ENCODE data around the gene SPRED2.

SPRED2 gene, protein sequence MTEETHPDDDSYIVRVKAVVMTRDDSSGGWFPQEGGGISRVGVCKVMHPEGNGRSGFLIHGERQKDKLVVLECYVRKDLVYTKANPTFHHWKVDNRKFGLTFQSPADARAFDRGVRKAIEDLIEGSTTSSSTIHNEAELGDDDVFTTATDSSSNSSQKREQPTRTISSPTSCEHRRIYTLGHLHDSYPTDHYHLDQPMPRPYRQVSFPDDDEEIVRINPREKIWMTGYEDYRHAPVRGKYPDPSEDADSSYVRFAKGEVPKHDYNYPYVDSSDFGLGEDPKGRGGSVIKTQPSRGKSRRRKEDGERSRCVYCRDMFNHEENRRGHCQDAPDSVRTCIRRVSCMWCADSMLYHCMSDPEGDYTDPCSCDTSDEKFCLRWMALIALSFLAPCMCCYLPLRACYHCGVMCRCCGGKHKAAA

DNA sequence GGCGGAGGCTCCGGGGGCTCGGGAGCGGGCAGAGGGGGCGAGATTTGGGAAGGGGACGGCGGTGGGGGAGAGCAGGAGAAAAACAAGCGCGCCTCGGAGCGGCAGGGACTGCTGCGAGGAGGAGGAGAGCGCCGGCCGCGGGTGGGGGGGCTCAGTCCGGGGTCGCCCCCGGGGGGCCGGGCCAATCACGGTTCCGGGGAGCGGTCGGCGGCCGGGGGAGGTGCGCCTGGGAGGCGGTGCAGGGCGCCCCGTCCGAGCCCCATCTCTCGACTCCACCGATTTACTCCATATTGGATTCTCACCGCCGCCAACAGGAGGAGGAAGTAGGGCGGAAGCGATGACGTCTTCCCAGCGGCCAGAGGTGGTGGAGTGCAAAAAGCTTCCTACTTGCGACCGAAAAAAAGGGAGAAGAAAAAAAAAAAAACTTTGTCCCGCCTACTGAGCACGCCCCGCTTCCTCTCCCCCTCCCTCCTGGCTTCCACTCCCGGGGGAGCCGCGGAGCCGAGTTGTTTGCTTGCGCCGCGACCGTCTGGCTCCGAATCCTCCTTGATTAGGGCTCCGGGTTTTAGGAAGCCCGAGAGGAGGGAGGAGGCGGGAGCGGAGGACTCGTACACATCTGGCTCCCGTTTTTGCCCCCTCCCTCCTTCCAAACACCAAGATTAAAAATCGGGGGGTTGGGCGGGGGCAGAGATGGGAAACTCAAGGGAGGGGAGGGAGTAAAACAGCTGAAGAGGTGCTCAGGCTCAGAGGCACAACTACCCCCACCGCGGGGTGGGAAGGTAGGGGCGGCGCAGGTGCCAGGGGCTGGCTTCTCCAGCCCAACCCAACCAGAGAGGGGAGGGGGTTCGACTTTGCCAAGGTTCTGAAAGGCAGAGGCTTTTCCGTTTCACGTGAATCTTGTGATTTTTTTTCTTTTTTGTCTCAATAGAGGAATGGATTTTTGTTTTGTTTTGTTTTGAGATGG, at the start of gene SPRED2:
Gene SPRED2, minus strand, starts transcription at position 373 of the 964 bp plus-strand sequence. CDS start 612 bp downstream, outside the sequence.
- DNase-seq: peak; percentile 97

GRCh38 chr2:65481961-65482360, 49.6 kb upstream of the SPRED2 start:
- DNase-seq: no peak

GRCh38 chr2:65479524-65479923, 47.1 kb upstream of the SPRED2 start:
- DNase-seq: no peak

- no peak for DNase-seq
Observed at GRCh38 chr2:65478498-65479135, 46.2 kb upstream of the SPRED2 start.

- DNase-seq: peak; percentile 37
Observed at GRCh38 chr2:65477590-65477989, 45.2 kb upstream of the SPRED2 start.

DNA sequence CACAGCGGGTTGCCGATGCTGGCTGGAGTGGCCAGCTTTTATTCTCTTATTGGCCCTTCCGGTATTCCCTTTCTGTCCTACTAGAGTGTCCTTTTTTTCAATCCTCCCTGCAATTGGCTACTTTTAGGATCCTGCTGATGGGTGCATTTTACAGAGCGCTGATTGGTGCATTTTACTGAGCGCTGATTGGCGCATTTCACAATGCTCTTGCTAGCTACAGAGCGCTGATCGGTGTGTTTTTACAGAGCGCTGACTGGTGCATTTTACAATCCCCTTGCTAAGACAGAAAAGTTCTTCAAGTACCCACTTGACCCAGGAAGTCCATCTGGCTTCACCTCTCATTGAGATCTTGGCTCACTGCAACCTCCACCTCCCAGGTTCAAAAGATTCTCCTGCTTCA, 44.4 kb upstream of the SPRED2 start:
- DNase-seq: no peak

GRCh38 chr2:65475000-65475399, 42.6 kb upstream of the SPRED2 start:
- DNase-seq: no peak

- DNase-seq: no peak
Observed at GRCh38 chr2:65473045-65473444, 40.6 kb upstream of the SPRED2 start.

GRCh38 chr2:65471409-65471808, 39.0 kb upstream of the SPRED2 start:
- no peak for DNase-seq

DNA sequence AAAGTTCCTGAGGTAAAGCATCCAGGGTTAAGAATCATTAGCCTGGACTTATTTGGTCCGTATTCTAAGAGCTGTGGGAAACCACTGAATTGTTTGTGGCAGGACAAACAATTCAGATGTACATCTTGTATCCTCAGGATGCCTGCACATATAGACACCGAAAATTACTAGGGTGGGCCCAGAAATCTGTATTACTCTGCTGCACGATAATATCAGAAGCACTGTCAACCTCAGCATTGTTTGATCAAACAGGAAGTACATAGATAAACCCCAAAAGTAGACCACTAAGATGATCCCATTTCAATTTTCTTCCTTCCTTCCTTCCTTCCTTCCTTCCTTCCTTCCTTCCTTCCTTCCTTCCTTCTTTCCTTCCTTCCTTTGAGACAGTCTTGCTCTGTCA, 34.2 kb upstream of the SPRED2 start:
- DNase-seq: no peak

DNA sequence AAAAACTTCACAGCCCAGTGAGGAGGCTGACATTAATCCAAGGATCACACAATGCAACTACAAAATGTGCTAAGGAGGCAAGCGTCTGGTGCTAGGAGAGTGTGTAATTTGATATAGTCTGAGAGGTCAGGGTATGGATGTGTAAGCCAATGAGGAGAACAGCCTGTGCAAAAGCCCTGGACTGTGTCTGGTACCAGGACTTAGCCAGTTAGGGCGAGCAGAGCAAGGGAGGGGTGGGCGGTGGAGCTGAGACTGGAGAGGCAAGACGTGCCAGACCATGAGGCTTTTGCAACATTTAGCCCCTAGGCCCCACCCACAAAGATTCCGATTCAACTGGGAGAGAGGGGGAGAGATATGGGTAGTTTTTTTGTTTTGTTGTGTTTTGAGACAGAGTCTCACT, 33.5 kb upstream of the SPRED2 start:
- no peak for DNase-seq

- no peak for DNase-seq
Observed at GRCh38 chr2:65465124-65465523, 32.7 kb upstream of the SPRED2 start.

- DNase-seq: no peak
Observed at GRCh38 chr2:65464604-65465003, 32.2 kb upstream of the SPRED2 start.

- no peak for DNase-seq
Observed at GRCh38 chr2:65458999-65459398, 26.6 kb upstream of the SPRED2 start.

DNA sequence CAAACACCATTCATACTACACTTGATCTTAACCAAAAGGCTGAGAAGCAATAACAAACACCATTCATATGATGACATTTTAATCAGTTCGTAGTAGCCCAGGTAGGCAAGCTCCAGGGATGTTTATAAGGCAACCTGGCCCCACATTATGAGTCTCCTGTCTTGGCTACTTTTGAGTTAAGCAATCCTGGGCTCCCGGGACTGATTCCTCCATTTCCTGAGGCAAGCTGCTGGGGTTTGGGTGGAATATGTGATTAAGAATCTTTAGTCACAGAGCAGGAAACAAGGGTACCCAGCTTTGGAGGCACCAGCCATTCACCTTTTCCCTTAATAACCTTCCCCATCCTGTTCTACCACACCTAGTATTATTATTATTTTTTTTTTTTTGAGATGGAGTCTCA, 24.5 kb upstream of the SPRED2 start:
- no peak for DNase-seq

DNA sequence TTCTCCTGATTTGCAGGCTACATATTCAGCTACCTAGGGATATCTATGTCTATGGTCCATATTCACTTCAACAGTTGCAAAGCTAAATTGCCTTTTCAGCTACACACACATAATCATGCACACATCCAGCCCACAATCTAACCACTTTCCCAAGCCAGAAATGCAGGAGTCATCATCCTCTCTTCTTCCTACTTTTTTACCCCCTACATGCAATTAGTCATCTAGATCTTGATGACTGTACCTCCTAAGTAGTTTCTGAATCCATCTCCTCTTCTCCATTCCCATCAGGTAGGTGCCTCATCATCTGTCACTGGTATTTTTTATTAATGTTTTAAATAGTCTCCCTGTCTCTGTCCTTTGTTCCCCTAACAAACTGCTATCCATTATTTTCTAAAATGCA, 23.7 kb upstream of the SPRED2 start:
- DNase-seq: no peak

GRCh38 chr2:65453916-65454315, 21.5 kb upstream of the SPRED2 start:
- no peak for DNase-seq

DNA sequence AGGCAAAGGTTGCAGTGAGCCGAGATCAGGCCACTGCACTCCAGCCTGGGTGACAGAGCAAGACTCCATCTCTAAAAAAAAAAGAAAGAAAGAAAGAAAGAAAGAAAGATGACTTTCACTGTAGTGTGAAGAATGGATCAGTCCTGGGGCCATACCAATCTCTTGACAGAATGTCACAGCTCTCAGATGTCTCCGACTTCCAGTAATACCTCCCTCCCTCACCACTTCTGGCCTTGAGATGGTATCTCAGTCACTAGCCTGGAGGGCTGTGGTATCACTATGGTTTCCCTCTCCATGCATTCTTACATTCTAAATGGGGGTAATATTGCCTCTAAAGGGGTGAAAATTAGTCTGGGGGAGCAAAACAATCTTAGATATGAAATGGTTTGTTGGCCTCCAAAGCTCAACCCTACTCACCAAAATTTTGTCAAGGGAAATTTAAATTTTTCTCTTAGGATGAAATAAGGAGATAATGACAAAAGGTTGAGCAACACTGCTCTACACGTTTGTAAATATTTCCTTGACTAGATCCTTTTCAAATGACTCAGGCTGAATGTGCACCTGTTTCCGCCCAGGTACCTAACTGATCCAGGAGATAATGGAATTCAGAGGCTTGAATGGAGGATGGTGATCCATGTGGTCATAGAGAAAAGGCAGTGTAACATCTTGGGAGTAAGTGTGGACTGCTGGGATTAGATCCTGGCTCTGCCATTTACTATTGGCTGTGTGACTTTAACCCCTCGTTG, 19.9 kb upstream of the SPRED2 start:
- DNase-seq: no peak

- DNase-seq: peak; percentile 36
Observed at GRCh38 chr2:65450810-65451209, 18.4 kb upstream of the SPRED2 start.

- DNase-seq: peak; percentile 73
Observed at GRCh38 chr2:65450393-65450792, 18.0 kb upstream of the SPRED2 start.

- no peak for DNase-seq
Observed at GRCh38 chr2:65443509-65444186, 11.2 kb upstream of the SPRED2 start.

Measured in hematopoietic multipotent progenitor cell treated with erythropoietin and hydrocortisone succinate and interleukin-3 and kit ligand, for 4 days (in vitro differentiated cells).